RWPE2 (cell line): ENCODE data around the gene TNS3.
A peak's percentile ranks its signal among the peaks of the same experiment; 100 is the strongest.

ENCODE experiments used
- ATAC-seq: fragments of 200-7000 bp; cut with Tn5 transposase; 3 replicates; pipeline ENCODE4 v1.9.1; 2021; ENCODE audit warnings: low read depth
- DNase-seq: peaks from one replicate; pipeline ENCODE4 v3.0.0-alpha.2; 2020; ENCODE audit warnings: low spot score
- H3K27ac ChIP-seq: fragments of 450-650 bp; 2 replicates; pipeline ENCODE4 v1.5.1; 2017; ENCODE audit warnings: mild to moderate bottlenecking; ENCODE audit not compliant: poor library complexity, severe bottlenecking
- H3K27me3 ChIP-seq: fragments of 250-450 bp; sonication (Bioruptor Pico); 2 replicates; pipeline ENCODE4 v1.5.1; 2021; ENCODE audit warnings: mild to moderate bottlenecking, moderate library complexity; ENCODE audit not compliant: insufficient read depth, poor library complexity, severe bottlenecking
- H3K36me3 ChIP-seq: fragments of 250-450 bp; sonication (Bioruptor Pico); 2 replicates; pipeline ENCODE4 v1.5.1; 2020; ENCODE audit warnings: low read depth, mild to moderate bottlenecking, moderate library complexity
- H3K4me1 ChIP-seq: fragments of 250-450 bp; sonication (Bioruptor Pico); 2 replicates; pipeline ENCODE4 v1.5.1; 2021; ENCODE audit warnings: mild to moderate bottlenecking, moderate library complexity; ENCODE audit not compliant: insufficient read depth, poor library complexity, severe bottlenecking
- H3K4me3 ChIP-seq: fragments of 250-450 bp; sonication (Bioruptor Pico); 2 replicates; pipeline ENCODE4 v1.5.1; 2021; ENCODE audit warnings: mild to moderate bottlenecking, moderate library complexity; ENCODE audit not compliant: severe bottlenecking
- H3K9me3 ChIP-seq: fragments of 250-450 bp; sonication (Bioruptor Pico); 2 replicates; pipeline ENCODE4 v1.5.1; 2021; ENCODE audit warnings: mild to moderate bottlenecking, moderate library complexity; ENCODE audit not compliant: severe bottlenecking
- CTCF ChIP-seq: fragments of 450-650 bp; IDR thresholded peaks from one replicate; pipeline ENCODE4 v1.5.1; 2017; ENCODE audit warnings: mild to moderate bottlenecking, moderate library complexity; ENCODE audit not compliant: poor library complexity, severe bottlenecking

The TNS3 gene

GRCh38 chr7:47284691-47285635 is 296.9 kb downstream of the TNS3 start:
- Histone ChIP-seq H3K36me3 (peaks cover 54% of the 10 kb centered on the region), H3K9me3 (no peaks in the 10 kb centered on the region), H3K4me3 (no peak overlapping the region), H3K27ac (no peak overlapping the region), H3K27me3 (no peaks in the 10 kb centered on the region), H3K4me1 (peaks cover 10% of the 10 kb centered on the region)
- ATAC-seq (no peak), DNase-seq (no peak)
- TF ChIP-seq CTCF = no peak

DNA sequence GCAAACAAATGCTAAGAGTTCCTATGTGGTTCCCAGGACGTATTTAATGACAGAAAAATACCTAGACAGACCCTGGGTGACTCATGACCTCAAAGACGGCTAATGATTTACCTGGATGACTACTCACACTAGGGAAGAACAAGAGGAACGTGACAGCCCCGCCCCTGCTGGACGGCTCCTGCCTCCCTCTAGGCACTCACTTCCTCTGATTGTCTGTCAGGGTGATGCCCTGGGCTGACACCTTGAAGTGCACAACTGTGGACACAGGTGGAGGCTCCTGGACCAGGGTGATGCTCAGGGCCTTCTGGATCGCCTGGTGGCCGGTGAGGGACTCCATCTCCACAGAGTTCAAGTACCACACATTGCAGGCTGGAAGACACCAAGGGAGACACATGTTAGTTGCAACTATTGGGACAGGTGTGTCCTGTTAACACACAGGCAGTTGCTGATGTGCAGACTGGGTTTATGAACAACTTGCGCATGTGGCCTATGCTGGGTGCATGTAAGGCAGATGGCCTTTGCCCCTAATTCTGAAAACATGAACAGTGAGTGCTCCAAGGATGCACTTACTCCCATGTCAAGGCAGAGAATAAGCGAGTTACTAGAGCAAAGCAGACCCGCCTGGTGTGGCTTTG is 298.3 kb downstream of the TNS3 start:
- TF ChIP-seq CTCF = no peak
- peaks cover 10% of the 10 kb centered on the region for H3K4me1 ChIP-seq
- no peaks in the 10 kb centered on the region for H3K9me3 ChIP-seq
- no peaks in the 10 kb centered on the region for H3K27me3 ChIP-seq
- H3K4me3 ChIP-seq = no peak overlapping the region
- ATAC-seq (peak; percentile 98), DNase-seq (no peak)
- peaks cover 49% of the 10 kb centered on the region for H3K36me3 ChIP-seq
- peak overlapping the region; percentile 79 for H3K27ac ChIP-seq

DNA sequence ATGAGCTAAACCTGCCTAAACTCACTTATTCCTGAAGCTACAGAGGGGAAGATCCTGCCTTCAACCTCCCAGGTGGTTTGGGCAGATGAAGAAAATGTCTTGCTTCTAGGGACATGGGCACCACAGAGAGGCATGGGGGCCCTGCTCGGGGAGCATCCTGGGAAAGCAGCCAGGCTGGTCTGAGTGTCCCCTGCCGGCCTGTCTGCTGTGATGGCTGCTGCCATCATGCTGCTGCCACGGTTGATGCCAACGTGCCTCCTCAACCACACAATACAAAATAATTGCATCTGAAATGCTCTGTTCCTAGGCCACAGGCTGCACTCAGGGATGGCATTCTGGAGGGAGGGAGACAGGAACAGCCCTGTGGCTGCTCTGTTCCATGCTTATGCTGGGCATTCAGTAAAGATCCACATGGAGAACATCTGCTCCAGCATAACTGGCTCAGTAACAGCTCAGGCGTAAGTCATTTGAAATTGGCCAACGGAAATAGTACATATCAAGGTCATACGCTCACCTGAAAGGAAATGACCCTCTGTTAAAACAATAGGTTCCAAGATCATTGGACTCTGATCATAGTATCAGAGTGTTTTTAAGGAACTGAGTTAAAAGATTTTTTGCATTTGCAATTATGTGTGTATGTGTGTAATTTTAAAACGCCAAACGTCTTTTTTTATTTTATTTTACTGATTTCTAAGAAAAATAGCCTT is 299.0 kb downstream of the TNS3 start:
- peaks cover 49% of the 10 kb centered on the region for H3K36me3 ChIP-seq
- H3K4me1 ChIP-seq = peaks cover 10% of the 10 kb centered on the region
- TF ChIP-seq CTCF = no peak
- H3K9me3 ChIP-seq = no peaks in the 10 kb centered on the region
- no peak overlapping the region for H3K4me3 ChIP-seq
- peak; percentile 26; the same call in 1 of the 3 replicates for ATAC-seq
- DNase-seq = no peak
- H3K27me3 ChIP-seq = no peaks in the 10 kb centered on the region
- H3K27ac ChIP-seq = peak overlapping the region; percentile 79

DNA sequence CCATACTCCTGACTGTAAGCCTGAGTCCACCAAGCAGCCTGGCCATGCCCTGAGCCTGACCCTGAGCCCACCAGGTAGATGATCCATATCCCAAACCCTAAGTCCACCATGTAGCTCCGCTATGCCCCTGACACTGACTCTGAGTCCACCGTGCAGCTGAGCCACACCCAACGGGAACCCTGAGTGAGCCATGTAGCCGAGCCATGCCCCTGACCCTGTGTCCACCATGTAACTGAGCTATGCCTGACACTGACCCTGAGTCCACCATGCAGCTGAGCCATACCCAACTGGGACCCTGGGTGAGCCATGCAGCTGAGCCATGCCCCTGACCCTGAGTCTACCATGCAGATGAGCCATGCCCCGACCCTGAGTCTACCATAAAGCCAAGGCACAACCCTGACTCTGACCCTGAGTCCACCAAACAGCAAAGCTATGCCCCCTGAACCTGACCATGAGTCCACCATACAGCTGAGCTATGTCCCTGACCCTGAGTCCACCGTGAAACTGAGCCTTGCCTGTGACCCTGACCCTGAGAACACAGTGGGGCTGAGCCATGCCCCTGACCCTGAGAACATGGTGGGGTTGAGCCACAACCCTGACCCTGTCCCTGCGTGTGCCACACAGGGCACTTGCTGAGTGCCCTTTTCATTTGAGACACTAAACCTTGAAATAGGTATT is 299.8 kb downstream of the TNS3 start:
- no peak for ATAC-seq
- no peaks in the 10 kb centered on the region for H3K9me3 ChIP-seq
- H3K27ac ChIP-seq = peak overlapping the region; percentile 79
- H3K27me3 ChIP-seq = no peaks in the 10 kb centered on the region
- peaks cover 10% of the 10 kb centered on the region for H3K4me1 ChIP-seq
- H3K4me3 ChIP-seq = no peak overlapping the region
- DNase-seq = no peak
- no peak for TF ChIP-seq CTCF
- peaks cover 42% of the 10 kb centered on the region for H3K36me3 ChIP-seq
